Measurements from ENCODE around the gene RBM38. TPM values are rescaled to one million over a fixed set of nuclear protein-coding genes. Genes with fewer than 3 reads are reported as not detected.

The RBM38 gene
- total and polyA plus RNA-seq, 2 of the 4 experiments (the other 2 are of a cell fraction) = 5.2 to 11.9 TPM

DNA sequence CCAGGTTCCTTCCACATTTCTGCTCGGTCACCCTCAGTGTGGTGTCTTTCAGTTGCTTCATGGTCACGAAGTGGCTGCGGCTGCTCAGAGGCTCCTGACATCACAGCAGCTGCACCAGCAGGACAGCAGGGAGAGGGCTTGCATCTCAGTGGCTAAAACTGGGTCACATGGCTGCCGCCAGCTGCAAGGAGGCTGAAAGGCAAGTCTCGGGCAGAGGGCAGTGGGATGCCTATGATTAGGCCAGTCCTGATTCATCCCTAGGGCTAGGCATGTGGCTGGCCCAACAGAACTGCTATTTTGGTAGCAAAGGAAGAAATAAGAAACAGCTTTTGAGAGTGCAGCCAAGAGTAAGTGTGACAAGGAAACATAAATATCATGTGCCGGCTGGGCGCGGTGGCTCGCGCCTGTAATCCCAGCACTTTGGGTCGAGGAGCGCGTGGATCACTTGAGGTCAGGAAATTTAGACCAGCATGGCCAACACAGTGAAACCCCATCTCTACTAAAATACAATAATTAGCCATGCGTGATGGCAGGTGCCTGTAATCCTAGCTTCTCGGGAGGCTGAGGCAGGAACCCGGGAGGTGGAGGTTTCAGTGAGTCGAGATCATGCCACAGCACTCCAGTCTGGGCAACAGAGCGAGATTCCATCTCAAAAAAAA, 46.6 kb downstream of the RBM38 start:
- Histone ChIP-seq H3K4me3 (ENCODE audit: insufficient read depth, low read depth, low read length) (no peak overlapping the region), H3K56ac (ENCODE audit: extremely low read depth, insufficient read depth, low read length) (no peak overlapping the region), H3K4ac (ENCODE audit: low read depth, low read length) (no peak overlapping the region), H3K36me3 (ENCODE audit: control insufficient read depth, insufficient read depth, low read length) (no peaks in the 10 kb centered on the region), H2BK5ac (ENCODE audit: low read depth, low read length, poor library complexity, severe bottlenecking) (no peak overlapping the region), H4K8ac (ENCODE audit: low read depth in 2 of 2, low read length in 2 of 2) (no peak overlapping the region), H4K91ac (ENCODE audit: insufficient read depth, low read depth, low read length) (no peak overlapping the region), H3K9me3 (ENCODE audit: control insufficient read depth, insufficient read depth, low read length) (peaks cover 6% of the 10 kb centered on the region; the same call in 1 of the 2 replicates), H2AK5ac (ENCODE audit: low read depth, low read length) (no peak overlapping the region), H3K9me1 (ENCODE audit: insufficient read depth, low read length) (no peaks in the 10 kb centered on the region), H2BK120ac (ENCODE audit: low read depth, low read length) (no peak overlapping the region), H4K5ac (ENCODE audit: low read depth, low read length) (no peak overlapping the region), H3K27me3 (ENCODE audit: control insufficient read depth, insufficient read depth, low read length) (peaks cover 5% of the 10 kb centered on the region), H3K9ac (ENCODE audit: low read depth, low read length) (no peak overlapping the region), H3K23ac (ENCODE audit: low read depth, low read length) (no peak overlapping the region), H3K14ac (replicated peaks; ENCODE audit: low read depth, low read length) (no peak overlapping the region), H3K18ac (ENCODE audit: low read depth, low read length) (no peak overlapping the region), H2BK20ac (ENCODE audit: low read depth, low read length) (no peak overlapping the region), H2BK15ac (ENCODE audit: low read depth, low read length) (no peak overlapping the region), H2AK9ac (replicated peaks; ENCODE audit: low read depth, low read length, poor library complexity) (no peak overlapping the region), H4K20me1 (ENCODE audit: insufficient read depth, low read length) (no peaks in the 10 kb centered on the region), H3K79me1 (ENCODE audit: low read depth in 1 of 2, low read length in 2 of 2) (no peaks in the 10 kb centered on the region), H3K4me2 (ENCODE audit: low read depth, low read length) (no peak overlapping the region), H3K4me1 (ENCODE audit: control insufficient read depth, insufficient read depth, low read length) (peaks cover 4% of the 10 kb centered on the region; the same call in 1 of the 2 replicates), H3K27ac (ENCODE audit: insufficient read depth, low read length) (no peak overlapping the region), H2AFZ (replicated peaks; ENCODE audit: low read length, poor library complexity) (no peak overlapping the region)
- DNase-seq = no peak
- ChIA-PET POLR2A (ENCODE audit: unreplicated experiment) (no interaction called here), CTCF (no interaction called here)
- TF ChIP-seq, protein P1, sequence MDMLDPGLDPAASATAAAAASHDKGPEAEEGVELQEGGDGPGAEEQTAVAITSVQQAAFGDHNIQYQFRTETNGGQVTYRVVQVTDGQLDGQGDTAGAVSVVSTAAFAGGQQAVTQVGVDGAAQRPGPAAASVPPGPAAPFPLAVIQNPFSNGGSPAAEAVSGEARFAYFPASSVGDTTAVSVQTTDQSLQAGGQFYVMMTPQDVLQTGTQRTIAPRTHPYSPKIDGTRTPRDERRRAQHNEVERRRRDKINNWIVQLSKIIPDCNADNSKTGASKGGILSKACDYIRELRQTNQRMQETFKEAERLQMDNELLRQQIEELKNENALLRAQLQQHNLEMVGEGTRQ (IDR thresholded peaks at IDR 0.05; ENCODE audit: low read depth, low read length) = no peak
- no peak for TF ChIP-seq MXI1 (IDR thresholded peaks at IDR 0.05; ENCODE audit: borderline replicate concordance, low read depth, low read length)
- no peak for TF ChIP-seq CHD1 (IDR thresholded peaks at IDR 0.05; ENCODE audit: low read depth, low read length)
- TF ChIP-seq, protein P2, sequence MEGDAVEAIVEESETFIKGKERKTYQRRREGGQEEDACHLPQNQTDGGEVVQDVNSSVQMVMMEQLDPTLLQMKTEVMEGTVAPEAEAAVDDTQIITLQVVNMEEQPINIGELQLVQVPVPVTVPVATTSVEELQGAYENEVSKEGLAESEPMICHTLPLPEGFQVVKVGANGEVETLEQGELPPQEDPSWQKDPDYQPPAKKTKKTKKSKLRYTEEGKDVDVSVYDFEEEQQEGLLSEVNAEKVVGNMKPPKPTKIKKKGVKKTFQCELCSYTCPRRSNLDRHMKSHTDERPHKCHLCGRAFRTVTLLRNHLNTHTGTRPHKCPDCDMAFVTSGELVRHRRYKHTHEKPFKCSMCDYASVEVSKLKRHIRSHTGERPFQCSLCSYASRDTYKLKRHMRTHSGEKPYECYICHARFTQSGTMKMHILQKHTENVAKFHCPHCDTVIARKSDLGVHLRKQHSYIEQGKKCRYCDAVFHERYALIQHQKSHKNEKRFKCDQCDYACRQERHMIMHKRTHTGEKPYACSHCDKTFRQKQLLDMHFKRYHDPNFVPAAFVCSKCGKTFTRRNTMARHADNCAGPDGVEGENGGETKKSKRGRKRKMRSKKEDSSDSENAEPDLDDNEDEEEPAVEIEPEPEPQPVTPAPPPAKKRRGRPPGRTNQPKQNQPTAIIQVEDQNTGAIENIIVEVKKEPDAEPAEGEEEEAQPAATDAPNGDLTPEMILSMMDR (conservative IDR thresholded peaks at IDR 0.05; ENCODE audit: low read depth, low read length) = no peak
- TF ChIP-seq POLR2A (IDR thresholded peaks at IDR 0.05; ENCODE audit: low read depth, low read length) = no peak
- TF ChIP-seq SMC3 (IDR thresholded peaks at IDR 0.05; ENCODE audit: low read depth, low read length) = no peak
- TF ChIP-seq CEBPB (IDR thresholded peaks at IDR 0.05; ENCODE audit: low read depth, low read length) = no peak
- TF ChIP-seq FOS (IDR thresholded peaks at IDR 0.05; ENCODE audit: low read depth, low read length) = no peak
- TF ChIP-seq RFX5 (IDR thresholded peaks at IDR 0.05; ENCODE audit: low read depth, low read length) = no peak
- no peak for TF ChIP-seq MAZ (IDR thresholded peaks at IDR 0.05; ENCODE audit: borderline replicate concordance, low read depth, low read length)
- no peak for TF ChIP-seq RAD21 (IDR thresholded peaks at IDR 0.05; ENCODE audit: low read length)
- TF ChIP-seq, protein P3, sequence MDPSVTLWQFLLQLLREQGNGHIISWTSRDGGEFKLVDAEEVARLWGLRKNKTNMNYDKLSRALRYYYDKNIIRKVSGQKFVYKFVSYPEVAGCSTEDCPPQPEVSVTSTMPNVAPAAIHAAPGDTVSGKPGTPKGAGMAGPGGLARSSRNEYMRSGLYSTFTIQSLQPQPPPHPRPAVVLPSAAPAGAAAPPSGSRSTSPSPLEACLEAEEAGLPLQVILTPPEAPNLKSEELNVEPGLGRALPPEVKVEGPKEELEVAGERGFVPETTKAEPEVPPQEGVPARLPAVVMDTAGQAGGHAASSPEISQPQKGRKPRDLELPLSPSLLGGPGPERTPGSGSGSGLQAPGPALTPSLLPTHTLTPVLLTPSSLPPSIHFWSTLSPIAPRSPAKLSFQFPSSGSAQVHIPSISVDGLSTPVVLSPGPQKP (IDR thresholded peaks at IDR 0.05; ENCODE audit: borderline replicate concordance, low read depth, low read length) = no peak
- TF ChIP-seq BHLHE40 (IDR thresholded peaks at IDR 0.05; ENCODE audit: low read depth, low read length) = no peak
- TF ChIP-seq NFE2L2 (IDR thresholded peaks at IDR 0.05; ENCODE audit: low read depth, low read length) = no peak
- TF ChIP-seq RCOR1 (IDR thresholded peaks at IDR 0.05; ENCODE audit: insufficient replicate concordance, low read length) = no peak
- in situ Hi-C loops (cut with MboI; ENCODE audit: low sequenced_read_pairs) = no loop called here
- BruUV-seq (replicated peaks) = no TSS peak
- dilution Hi-C loops (cut with HindIII; ENCODE audit: low sequenced_read_pairs, unreplicated experiment) = no loop called here
- no CpG with 5 or more reads among the region's 18 CpGs for WGBS, 2 experiments (ENCODE audit: extremely low coverage in 2 of 2, insufficient read length in 1 of 2)
- ATAC-seq (ENCODE audit: low read depth) = no peak
- intact Hi-C loops (cut with micrococcal nuclease) = no loop called here

Data from IMR-90 (cell line).